HG02852 (cell line): ENCODE data around the gene DET1.
"Not testable (repeated sequence)": the region's sequence is repeated elsewhere in the genome, so short reads cannot be mapped to it uniquely, and the experiment has no call there.

Experiments used
- ATAC-seq: cut with Tn5 transposase; IDR thresholded peaks from one replicate; pipeline ENCODE4 v1.9.1; 2021; ENCODE audit warnings: mild to moderate bottlenecking, moderate library complexity; ENCODE audit not compliant: unreplicated experiment

Gene DET1

GRCh38 chr15:88546248-88547129 lies at the start of gene DET1:
Gene DET1, minus strand, starts transcription at chr15:88546681. Its CDS starts 14,976 bp downstream, at chr15:88531705.
- ATAC-seq, result peak; percentile 98

DNA sequence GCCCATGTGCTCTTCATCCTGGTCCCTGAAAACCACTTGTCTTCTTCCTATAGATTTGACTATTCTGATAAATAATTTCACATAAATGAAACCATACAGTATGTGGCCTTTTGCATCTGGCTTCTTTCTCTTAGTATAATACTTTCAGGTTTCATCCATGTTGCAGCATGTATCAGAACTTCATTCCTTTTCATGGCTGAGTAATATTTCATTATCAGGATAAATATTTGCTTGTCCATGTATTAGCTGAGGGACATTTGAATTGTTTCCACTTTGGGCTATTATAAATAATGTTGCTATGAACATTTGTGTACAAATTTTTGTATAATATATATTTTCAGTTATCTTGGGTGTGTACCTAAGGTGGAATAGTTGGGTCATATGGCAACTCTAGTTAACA lies 44.9 kb upstream of the DET1 start:
- ATAC-seq, result no peak

- ATAC-seq, result no peak
These were observed 44.3 kb upstream of the DET1 start for GRCh38 chr15:88590759-88591158.

GRCh38 chr15:88586401-88587162 lies 40.1 kb upstream of the DET1 start:
- no peak for ATAC-seq

GRCh38 chr15:88580532-88580931 lies 34.1 kb upstream of the DET1 start:
- ATAC-seq, result no peak

DNA sequence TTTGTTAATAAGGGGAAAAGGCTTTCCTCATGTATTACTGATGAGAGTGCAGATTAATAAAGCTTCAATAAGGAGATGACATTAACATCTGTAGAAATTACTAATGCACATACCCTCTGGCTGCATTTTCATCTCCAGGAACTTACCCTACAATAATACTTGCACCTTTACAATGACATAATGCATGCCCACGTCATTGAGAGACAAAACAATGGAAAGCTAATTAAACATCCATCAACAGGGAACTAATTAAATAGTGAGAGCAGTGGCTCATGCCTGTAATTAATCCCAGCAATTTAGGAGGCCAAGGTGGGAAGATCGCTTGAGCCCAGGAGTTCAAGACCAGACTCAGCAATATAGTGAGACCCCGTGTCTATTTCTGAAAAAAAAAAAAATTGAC lies 32.8 kb upstream of the DET1 start:
- ATAC-seq, result no peak

DNA sequence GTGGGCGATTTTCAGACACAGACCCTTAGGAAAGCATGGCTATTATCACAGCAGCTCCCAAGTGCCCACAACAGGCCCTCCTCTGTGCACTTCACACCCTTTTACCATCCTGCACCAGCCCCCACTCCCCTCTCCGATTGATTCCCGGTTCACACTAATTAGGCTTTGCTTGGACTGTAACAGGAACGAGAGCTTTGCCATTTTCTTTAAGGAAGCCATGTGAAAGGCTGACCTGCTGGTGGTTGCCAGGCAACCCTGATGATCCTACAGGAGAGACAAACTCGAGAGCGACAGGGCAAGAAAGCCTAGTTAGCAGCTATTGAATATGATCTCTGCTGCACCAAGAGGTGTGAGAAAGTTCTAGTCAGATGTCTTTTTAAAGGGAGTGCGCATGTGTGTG lies 28.2 kb upstream of the DET1 start:
- ATAC-seq, result no peak

DNA sequence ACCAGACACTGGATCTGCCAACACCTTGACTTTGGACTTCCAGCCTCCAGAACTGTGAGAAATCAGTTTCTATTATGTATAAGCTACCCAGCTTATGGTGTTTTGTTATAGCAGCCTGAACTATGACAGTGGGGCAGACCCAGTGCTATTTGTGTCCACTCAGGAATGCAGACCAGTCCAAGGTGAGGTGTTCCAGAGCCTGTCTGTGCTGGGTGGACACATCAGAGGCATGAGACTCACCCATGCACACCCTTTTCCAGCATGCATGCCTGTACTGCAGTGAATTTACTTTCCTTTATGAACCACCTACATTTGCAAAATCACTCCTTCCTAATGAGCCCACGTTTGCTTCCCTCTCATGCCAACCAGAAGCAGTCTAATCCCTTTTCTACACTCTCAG lies 27.6 kb upstream of the DET1 start:
- no peak for ATAC-seq

DNA sequence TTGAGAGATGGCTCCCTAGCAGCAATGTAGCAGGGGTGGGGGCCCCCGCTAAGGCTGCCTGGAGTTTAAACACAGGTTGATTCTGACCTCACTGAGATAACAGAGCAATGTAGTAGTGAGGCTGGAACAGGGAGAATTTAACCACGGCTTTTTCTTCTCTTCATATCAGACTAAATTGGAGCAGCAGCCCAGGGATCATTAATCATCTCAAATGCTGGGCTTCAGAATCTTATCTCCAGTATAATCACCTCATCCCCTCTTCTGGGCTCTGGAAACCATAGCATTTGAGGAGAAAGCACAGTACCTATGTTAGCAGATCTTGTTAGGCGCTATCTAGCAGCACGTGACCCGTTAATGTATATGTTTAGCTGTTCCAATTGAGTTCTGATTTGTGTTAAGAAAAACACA lies 25.4 kb upstream of the DET1 start:
- no peak for ATAC-seq

GRCh38 chr15:88571153-88571851 lies 24.8 kb upstream of the DET1 start:
- ATAC-seq, result no peak

DNA sequence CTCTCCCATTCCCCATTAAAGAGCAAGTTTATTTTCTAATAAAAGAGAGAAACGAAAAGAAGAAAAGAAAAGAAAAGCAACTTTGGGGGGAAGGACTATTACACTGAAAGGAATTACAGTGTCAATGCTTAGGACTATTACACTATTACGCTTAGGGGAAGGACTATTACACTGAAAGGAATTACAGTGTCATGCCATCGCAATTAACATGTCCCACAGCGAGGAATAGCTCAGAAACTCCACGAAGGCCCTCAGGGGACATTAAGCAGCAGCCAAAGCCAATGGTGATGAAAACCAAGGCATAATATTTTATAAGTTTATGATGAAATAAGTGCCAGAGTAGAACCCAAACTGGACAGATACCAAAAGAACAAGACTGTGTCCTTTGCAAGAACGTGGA lies 22.1 kb upstream of the DET1 start:
- ATAC-seq, result no peak

DNA sequence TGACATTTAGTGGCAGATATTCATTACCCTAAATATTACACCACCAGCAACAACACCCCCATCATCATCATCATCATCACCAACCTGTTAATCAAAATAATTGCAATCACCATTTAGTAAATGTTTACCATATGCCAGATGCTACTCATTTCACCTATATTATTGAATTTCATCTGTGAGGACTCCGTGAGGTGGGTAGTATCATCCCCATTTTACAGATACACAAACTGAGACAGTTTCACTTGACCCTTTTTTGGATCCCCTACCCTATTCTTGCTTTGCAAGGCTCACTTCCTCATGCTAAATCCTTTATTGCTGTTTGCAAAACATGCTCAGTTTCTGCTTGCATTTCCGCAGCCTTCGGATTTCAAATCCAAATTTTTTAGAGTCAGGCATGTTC lies 18.3 kb upstream of the DET1 start:
- ATAC-seq, result no peak

DNA sequence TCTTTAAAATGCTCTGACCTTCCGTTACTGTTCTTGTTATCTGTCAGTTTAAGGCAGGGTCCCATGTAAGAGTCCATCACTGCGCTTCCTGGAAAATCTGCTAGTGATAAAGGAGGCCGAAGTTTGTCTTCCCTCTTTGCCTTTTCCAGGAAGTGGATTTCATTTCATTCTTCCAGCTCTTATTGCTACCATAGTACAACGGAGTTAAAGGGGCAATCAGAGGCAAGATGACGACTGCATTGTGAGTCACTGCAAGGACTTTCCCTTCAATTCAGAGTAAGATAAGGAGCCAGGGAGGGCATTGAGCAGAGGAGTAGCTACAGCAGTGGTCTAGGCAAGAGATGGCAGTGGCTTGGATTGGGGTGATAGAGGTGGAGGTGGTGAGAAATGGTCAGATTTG lies 17.2 kb upstream of the DET1 start:
- no peak for ATAC-seq

DNA sequence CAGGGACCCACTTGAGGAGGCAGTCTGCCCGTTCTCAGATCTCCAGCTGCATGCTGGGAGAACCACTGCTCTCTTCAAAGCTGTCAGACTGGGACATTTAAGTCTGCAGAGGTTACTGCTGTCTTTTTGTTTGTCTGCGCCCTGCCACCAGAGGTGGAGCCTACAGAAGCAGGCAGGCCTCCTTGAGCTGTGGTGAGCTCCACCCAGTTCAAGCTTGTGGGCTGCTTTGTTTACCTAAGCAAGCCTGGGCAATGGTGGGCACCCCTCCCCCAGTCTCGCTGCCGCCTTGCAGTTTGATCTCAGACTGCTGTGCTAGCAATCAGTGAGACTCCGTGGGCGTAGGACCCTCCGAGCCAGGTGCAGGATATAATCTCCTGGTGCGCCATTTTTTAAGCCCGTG lies 13.1 kb upstream of the DET1 start:
- not testable (repeated sequence) for ATAC-seq

DNA sequence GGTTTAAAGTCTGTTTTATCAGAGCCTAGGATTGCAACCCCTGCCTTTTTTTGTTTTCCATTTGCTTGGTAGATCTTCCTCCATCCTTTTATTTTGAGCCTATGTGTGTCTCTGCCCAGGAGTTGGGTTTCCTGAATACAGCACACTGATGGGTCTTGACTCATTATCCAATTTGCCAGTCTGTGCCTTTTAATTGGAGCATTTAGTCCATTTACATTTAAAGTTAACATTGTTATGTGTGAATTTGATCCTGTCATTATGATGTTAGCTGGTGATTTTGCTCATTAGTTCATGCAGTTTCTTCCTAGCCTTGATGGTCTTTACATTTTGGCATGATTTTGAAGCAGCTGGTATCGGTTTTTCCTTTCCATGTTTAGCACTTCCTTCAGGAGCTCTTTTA lies 11.5 kb upstream of the DET1 start:
- ATAC-seq, result not testable (repeated sequence)

- not testable (repeated sequence) for ATAC-seq
These were observed 1.5 kb upstream of the DET1 start for GRCh38 chr15:88548009-88548408.

GRCh38 chr15:88545578-88546247 lies 768 bp downstream of the DET1 start:
- not testable (repeated sequence) for ATAC-seq

DNA sequence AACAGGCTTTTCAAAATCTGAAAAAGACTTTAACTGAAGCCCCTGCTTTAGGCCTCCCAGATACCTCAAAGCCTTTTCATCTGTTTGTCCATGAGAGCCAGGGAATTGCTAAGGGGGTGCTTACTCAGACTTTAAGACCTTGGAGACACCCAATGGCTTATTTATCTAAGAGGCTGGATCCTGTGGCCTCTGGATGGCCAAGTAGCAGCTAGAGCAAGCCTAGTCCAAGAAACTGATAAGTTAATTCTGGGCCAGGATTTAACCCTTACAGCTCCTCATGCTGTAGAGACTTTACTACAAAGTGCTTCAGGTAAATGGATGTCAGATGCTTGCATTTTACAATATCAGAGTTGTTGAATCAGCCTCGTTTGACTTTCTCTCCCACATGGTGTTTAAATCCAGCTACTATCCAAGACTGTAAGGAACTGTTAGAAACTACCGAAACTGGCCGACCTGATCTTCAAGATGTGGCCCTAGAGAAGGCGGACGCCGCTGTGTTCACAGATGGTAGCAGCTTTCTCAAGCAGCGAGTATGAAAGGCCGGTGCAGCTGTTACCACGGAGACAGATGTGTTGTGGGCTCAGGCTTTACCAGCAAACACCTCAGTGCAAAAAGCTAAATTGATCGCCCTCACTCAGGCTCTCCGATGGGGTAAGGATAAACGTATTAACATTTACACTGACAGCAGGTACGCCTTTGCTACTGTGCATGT lies 3.3 kb downstream of the DET1 start:
- no peak for ATAC-seq

DNA sequence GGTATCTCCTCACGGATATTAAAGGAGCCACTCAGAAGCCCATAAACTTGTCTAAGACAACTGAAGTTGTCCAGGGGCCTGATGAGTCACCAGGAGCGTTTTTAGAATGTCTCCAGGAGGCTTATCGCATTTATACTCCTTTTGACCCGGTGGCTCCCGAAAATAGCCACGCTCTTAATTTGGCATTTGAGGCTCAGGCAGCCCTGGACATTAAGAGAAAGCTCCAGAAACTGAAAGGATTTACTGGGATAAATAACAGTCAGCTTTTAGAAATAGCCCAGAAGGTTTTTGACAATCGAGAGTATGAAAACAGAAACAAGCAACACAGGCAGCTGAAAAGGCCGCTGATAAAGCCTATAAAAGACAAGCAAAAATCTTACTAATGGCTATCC lies 4.1 kb downstream of the DET1 start:
- ATAC-seq, result no peak

- no peak for ATAC-seq
These were observed 4.7 kb downstream of the DET1 start for GRCh38 chr15:88541709-88542341.
